CD4-positive, alpha-beta T cell treated with Interleukin-15 for 1 hour (primary cell): ENCODE results near the gene ZNF57.
"Not testable (repeated sequence)": the region's sequence is repeated elsewhere in the genome, so short reads cannot be mapped to it uniquely, and the experiment has no call there.

Source experiments
- DNase-seq: peaks from one replicate; pipeline ENCODE4 v3.0.0-alpha.2; 2020

ZNF57 gene

GRCh38 chr19:2960120-2960519, 59.4 kb downstream of the ZNF57 start:
- DNase-seq = no peak

GRCh38 chr19:2962018-2962670, 61.4 kb downstream of the ZNF57 start:
- peak; percentile 24 for DNase-seq

DNA sequence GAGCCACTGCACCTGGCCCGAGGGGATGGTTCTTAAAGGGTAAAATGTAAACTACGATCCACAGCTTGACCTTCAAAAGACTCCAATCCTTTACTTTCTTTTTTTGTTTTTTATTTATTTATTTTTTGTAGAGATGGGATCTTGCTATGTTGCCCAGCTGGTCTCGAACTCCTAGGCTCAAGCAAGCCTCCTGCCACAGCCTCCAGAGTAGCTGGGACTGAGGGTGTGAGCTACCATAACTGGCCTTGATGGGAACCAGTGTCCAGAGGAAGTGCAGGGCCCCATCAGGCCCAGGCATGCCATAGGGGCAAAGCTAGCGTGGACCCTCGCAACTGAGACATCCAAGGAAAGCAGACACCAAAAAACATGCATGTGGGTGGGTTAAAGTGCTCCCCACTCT, 62.4 kb downstream of the ZNF57 start:
- no peak for DNase-seq

GRCh38 chr19:2963631-2964030, 62.9 kb downstream of the ZNF57 start:
- not testable (repeated sequence) for DNase-seq

DNA sequence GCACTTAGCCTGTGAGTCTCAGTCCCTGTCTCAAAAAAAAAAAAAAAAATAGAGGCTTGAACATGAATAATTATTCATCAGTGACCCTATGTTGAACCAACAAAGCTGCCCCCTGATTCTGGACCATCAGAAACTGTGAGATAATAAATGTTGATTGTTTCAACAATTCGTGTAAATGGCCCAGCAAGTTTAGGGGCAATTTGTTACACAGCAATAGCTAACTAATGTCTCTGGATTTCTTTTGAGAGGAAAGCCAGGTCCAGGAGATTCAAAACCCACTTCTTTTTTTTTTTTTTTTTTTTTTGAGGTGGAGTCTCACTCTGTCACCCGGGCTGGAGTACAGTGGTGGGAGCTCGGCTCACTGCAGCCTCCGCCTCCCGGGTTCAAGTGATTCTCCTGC, 64.1 kb downstream of the ZNF57 start:
- no peak for DNase-seq

GRCh38 chr19:2967972-2968371, 67.2 kb downstream of the ZNF57 start:
- DNase-seq = no peak
